RKO (cell line): ENCODE results near the gene GLIS1.

Experiments
- DNase-seq: peaks from one replicate; pipeline ENCODE4 v3.0.0-alpha.2; 2016; ENCODE audit warnings: low spot score

GLIS1 gene

GRCh38 chr1:53693773-53694717, 44.9 kb downstream of the GLIS1 start:
- DNase-seq, result no peak

GRCh38 chr1:53693339-53693738, 45.6 kb downstream of the GLIS1 start:
- DNase-seq, result no peak

- DNase-seq, result no peak
These were observed 47.6 kb downstream of the GLIS1 start for GRCh38 chr1:53691326-53691725.

- DNase-seq, result no peak
These were observed 48.6 kb downstream of the GLIS1 start for GRCh38 chr1:53690411-53690810.

GRCh38 chr1:53689736-53690326, 49.1 kb downstream of the GLIS1 start:
- no peak for DNase-seq

GRCh38 chr1:53689223-53689622, 49.7 kb downstream of the GLIS1 start:
- no peak for DNase-seq

GRCh38 chr1:53688381-53689102, 50.4 kb downstream of the GLIS1 start:
- DNase-seq, result no peak

GRCh38 chr1:53687901-53688300, 51.1 kb downstream of the GLIS1 start:
- DNase-seq, result no peak

- no peak for DNase-seq
These were observed 51.5 kb downstream of the GLIS1 start for GRCh38 chr1:53687426-53687825.

GRCh38 chr1:53686965-53687267, 52.0 kb downstream of the GLIS1 start:
- DNase-seq, result no peak

GRCh38 chr1:53686091-53686964, 52.6 kb downstream of the GLIS1 start:
- DNase-seq, result no peak

GRCh38 chr1:53685272-53686051, 53.5 kb downstream of the GLIS1 start:
- DNase-seq, result peak; percentile 4

GRCh38 chr1:53684741-53685140, 54.2 kb downstream of the GLIS1 start:
- DNase-seq, result no peak

- no peak for DNase-seq
These were observed 54.8 kb downstream of the GLIS1 start for GRCh38 chr1:53683986-53684740.

- no peak for DNase-seq
These were observed 56.1 kb downstream of the GLIS1 start for GRCh38 chr1:53682881-53683280.

- DNase-seq, result no peak
These were observed 56.8 kb downstream of the GLIS1 start for GRCh38 chr1:53681977-53682685.

- DNase-seq, result no peak
These were observed 57.5 kb downstream of the GLIS1 start for GRCh38 chr1:53681351-53681976.

GRCh38 chr1:53680868-53681267, 58.1 kb downstream of the GLIS1 start:
- no peak for DNase-seq
